Activated effector memory CD4-positive, alpha-beta T cell treated with anti-CD3 and anti-CD28 coated beads, Interleukin-2, amount 50 U/mL, for 16 hours (primary cell): ENCODE measurements around the gene HOXB4.

Experiments used
- DNase-seq: peaks from one replicate; pipeline ENCODE4 v3.0.0-alpha.2; 2020

The HOXB4 gene

GRCh38 chr17:48601207-48601538 is 23.0 kb upstream of the HOXB4 start:
- DNase-seq, result no peak

DNA sequence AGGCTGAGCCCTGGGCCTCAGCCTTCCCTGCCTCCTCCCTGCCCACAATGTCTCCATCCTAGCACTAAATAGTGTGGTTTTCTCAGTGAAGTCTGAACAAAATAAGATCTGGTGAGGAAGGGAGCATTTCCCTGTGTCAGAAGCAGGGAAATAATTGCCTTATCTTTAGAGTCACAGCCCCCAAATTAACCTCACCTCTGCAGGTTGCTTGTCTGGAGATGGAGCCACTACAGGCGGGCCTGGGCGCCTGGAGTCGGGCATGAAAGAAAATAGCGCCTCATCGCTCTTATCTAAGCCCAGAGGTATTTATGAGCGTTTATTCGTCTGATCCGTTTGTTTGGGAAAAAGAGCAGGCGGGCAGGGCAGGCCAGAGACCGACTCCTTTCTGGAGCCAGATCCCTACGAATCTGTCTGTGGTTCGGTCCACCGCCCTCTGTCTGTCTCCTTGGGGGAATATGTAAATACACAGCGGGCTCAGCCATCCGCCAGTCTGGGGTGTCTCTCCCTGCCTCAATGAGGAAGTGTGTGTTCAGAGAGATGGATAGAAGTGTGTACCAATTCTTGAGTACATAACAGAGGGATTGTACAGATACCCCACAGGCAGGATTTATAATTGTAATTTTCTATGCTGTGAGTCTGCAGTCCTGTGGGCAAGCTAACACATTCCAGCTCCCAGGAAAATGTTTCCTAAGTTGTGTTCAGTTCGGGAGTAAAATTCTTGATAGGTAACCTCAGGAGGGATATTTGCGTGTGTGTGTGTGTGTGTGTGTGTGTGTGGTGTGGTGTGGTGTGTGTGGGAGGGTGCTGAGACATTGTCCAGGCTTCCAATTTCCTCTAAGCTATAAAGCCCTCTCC is 22.3 kb upstream of the HOXB4 start:
- DNase-seq, result no peak

DNA sequence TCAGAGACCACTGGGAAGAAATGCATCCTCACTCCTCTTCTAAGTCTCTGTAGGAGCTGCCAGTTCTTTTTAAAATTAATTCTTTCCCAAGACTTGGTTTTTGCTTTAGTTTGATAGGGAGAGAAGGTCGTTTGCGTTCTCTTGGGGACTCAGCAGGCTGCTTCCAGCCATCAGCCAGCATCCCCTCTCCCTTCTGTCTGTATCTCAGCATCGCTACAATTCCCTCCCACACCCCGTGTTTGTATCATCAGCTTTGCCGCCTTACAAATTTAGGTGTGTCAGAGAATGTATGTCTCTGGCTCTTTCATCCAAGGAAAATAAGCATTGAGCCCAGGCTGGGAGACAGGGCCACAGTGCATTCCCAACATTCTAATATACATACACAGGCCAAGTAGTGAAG is 21.2 kb upstream of the HOXB4 start:
- no peak for DNase-seq

DNA sequence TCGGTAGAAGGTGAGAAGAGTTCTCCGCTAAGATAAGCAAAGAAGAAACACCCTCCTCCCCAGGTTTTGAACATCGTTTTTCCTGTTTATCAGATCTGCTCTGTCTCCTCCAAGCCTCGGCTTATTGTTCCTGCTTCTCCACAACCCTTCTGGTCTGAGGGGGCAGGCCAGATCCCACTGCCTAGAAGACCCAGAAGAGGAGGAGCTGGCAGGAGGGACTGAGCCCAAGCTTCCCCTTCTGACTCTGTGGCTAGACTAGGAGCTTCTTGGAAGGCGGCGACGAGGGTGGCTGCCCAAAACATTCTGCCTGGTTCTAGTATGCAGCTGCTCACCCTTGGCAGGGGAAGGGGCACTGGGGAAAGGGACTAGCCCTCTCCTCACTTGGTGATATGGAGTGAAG is 20.6 kb upstream of the HOXB4 start:
- no peak for DNase-seq

GRCh38 chr17:48597778-48598631 is 19.9 kb upstream of the HOXB4 start:
- no peak for DNase-seq

GRCh38 chr17:48597528-48597777 is 19.3 kb upstream of the HOXB4 start:
- peak; percentile 75 for DNase-seq

DNA sequence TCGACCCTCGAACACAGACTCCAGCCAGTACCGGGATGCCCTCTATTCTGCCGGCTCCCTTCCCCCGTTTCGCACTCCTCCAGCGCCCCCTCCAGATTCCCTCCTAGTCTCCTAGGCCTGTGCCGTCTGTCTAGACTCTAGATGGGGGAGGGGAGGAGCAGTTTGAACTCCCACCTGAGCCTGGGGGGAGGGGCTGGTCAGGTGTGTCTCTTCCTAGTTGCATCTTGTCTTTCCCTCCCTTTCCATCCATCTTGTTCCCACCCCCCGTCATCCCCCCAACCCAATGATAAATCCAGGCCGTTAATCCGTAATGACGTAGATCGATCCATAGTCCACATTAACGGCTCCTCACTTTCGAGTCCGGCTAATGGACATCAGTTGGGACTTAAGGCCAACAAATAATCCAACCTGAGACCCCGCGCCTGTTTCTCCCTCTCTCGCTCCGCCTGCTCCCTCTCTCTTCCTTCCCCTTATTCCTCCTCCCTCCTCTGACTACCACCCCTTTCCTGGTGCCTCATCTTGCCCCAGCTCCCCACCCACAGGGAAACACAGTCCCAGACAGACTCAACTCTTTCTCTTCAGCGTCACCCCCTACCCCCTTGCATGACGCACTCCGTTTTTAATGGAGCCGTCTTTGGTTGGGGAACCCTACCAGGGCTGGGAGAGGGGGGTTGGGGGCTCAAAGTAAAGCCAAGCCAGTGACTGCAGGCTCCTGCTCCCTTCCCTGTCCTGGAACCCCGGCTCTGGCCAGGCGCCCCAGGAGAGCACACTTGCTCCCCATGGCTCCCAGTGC is 18.8 kb upstream of the HOXB4 start:
- no peak for DNase-seq

DNA sequence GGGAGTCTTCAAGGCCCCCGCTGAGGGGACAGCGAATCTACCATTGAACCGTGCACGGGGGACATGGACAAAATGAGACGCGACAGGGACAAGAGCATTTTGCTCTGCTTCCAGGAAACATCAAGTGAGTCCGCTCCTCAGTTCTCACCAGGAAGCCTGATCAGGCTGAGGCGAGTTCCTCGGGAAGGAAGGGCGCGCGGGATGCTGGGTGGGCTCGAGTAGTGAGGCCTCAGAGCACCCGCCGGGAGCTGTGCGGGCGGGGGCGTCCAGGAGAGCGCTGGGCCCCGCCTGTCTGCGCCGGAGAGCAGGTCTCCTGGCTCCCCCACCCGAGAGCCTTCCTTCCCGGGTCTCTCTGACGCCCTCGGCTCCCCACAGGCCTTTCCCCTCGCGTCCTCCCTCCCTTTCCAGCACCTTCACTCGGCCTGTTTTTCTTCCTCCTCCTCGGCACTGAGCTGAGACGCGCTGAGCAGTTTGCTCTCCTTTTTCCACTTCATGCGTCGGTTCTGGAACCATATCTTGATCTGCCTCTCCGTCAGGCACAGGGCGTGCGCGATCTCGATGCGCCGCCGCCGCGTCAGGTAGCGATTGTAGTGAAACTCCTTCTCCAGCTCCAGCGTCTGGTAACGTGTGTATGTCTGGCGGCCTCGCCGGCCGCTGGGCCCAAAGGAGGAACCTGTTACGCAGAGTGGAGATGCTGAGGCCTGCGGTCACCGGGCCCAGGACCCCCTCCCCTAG is 18.0 kb upstream of the HOXB4 start:
- peak; percentile 78 for DNase-seq

GRCh38 chr17:48595278-48595999 is 17.3 kb upstream of the HOXB4 start:
- no peak for DNase-seq

- no peak for DNase-seq
Observed at GRCh38 chr17:48594538-48595277, 16.6 kb upstream of the HOXB4 start.

DNA sequence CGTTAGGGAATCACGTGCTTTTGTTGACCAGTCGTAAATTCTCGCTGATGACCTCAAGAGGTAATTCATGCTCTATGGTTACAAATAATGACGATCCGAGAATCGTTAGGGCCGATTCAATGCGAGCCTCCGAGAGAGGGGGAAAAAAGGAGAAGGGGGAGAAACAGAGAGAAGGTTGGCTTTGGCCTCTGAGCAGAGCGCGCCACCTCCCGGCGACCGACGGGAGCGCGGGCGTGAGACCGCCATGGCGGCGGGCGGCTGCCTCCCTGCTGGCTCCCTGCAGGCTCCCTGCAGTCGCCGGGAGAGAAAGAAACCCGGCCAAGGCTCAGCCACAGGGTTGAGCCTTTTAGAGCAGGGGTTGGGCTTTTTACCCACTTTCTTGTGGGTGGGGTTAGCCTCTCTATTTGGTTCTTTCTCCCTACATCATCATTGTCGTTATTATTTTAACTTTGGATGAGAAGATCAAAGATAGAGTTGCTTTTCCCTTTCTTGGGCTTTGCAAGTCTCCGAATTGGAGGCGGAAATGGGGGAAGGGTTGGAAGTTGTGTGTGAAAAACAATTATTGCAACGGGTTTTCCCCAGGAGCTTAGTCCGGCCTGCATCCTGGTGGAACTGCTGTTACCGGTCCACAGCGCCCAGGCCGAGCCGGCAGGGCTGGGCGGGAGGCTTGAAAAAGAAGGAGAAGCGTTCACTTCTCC is 15.8 kb upstream of the HOXB4 start:
- peak; percentile 93 for DNase-seq

DNA sequence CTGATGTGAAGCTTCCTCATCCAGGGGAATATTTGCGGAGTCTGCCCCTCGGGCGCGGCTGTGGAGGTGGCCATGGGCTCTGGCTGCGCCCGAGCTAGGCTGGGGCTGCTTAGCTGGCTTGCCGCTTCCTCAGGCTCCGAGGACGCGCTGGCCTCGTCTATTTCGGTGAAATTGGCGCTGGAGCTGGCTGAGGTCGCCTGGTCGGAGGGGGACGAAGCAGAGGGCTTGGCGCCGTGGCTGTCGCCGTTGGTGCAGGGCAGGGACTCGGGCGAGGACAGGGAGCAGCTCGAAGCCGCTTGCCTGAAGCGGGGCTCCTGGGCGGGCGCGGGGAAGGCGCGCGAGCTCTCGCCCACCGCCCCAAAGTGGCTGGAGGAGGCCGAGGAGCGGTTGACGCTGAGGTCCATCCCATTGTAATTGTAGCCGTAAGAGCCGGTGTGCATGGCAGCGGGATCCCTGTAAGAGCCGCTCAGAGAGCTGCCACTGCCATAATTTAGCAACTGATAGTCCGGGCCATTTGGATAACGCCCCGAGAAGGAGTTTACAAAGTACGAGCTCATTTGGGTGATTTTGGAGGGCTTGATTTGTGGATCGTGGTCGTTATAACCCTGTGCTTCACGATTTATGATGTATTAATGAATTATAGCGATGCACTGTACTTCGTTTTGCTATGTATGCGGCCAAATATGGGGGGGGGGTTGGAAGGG is 15.1 kb upstream of the HOXB4 start, which contains the start of gene HOXB5:
HOXB5 (minus strand) TSS at position 654 of the 704 bp plus-strand sequence; CDS start at position 557, 97 bp downstream.
- DNase-seq, result peak; percentile 74

DNA sequence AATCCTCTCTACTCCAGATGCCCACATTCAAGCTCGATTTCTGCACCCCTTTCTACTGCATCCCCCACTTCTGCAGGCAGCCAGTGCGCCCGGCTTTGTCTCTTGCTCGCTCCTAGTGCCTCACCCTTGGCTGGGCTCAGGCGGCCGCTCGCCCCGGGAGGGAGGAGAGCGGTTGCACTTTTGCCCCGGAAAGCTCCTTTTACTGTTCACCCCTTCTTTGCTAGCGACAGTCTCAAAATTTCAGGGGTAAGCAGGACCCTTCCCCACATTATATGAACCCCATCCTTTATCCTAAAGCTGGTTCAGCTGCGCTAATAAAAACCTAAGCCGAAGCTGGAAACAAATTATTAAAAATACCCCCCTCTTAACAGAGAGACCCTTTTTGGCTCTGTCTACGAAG is 14.4 kb upstream of the HOXB4 start:
- DNase-seq, result no peak

GRCh38 chr17:48592057-48592514 is 13.9 kb upstream of the HOXB4 start:
- no peak for DNase-seq

- no peak for DNase-seq
Observed at GRCh38 chr17:48591255-48592056, 13.3 kb upstream of the HOXB4 start.

DNA sequence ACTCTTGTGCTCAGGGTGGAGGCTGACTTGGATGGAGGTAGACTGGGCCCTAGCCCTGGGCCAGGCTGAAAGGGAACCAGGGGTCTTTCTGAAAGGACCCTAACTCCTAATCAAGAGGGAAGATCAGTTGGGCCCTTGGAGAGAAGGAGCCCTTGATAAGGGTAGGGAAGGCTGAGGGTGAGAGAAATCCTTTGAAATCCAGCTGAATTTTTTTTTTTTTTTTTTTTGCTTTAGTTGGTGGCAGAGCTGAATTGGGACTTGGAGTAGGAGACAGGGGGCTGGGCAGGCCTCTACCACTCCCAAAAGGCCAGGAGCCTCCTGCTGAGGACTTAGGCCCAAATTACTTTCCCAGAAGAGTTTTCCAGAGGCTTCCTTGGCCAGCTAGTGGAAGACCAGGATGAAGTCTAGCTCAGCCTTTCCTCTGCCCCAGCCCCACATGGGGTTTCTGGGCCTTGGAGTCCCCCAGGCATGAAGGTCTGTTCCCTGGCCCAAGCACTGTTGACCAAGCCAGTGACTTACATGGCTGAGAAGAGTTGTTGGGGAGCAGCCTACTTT is 12.5 kb upstream of the HOXB4 start:
- no peak for DNase-seq

DNA sequence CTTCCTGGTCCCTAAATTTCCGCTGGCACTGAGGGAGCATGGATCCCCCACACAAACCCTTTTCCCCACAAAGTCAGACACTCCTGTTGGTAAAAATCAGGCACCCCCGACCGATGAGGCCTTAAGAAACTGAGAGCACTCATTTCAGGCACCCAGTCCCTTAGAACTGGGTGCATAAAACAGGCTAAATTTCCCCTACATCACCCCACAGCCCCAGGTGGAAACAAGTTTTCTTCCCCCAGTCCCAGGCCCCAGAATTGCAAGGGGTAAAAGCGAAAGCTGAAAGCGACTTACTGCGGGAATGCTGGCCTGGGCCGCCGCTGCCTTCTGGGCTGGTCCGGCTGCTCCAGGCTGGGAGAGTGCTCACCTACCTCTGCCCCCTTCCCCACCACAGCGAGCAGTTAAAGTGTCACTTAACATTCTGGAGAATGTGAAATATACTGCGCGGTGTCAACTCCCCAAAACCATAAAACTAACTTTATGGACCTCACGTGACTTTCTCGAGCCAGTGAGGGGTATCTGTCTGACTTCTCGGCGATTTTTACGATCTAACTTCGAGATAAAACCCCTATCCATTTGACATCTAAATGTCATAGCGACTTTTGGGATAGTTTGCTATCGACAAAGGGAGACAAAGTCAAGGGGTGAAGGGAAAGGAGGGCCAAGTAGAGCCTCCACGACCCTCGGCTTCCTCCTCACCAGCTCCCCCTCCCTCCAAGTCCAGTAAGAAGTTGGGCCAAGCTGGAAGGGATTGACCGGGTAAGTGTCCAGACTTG is 11.9 kb upstream of the HOXB4 start, which contains the start of gene HOXB3:
HOXB3 (minus strand) TSS at position 411 of the 776 bp plus-strand sequence. CDS start 37,767 bp downstream, outside the sequence.
- no peak for DNase-seq
